HFFc6 (cell line): Measurements from ENCODE around the gene GCK. TPM values are rescaled to one million over a fixed set of nuclear protein-coding genes. Genes with fewer than 3 reads are reported as not detected.

Experiments used
- DNase-seq: peaks from one replicate; pipeline ENCODE4 v3.0.0-alpha.2; 2018
- H3K27ac Mint-ChIP-seq: 2 replicates; pipeline ENCODE4 v1.8.0; 2020; ENCODE audit warnings: mild to moderate bottlenecking, mixed read lengths
- H3K27me3 Mint-ChIP-seq: 2 replicates; pipeline ENCODE4 v1.8.0; 2021; ENCODE audit warnings: mild to moderate bottlenecking, moderate library complexity, mixed read lengths; ENCODE audit not compliant: insufficient read depth
- H3K36me3 Mint-ChIP-seq: 2 replicates; pipeline ENCODE4 v1.8.0; 2021; ENCODE audit warnings: low read depth, mixed read lengths
- H3K4me1 Mint-ChIP-seq: 2 replicates; pipeline ENCODE4 v1.8.0; 2020; ENCODE audit warnings: low read depth, mixed read lengths
- H3K4me3 Mint-ChIP-seq: 2 replicates; pipeline ENCODE4 v1.8.0; 2020; ENCODE audit warnings: mild to moderate bottlenecking, moderate library complexity, mixed read lengths
- H3K9me3 Mint-ChIP-seq: 2 replicates; pipeline ENCODE4 v1.8.0; 2020; ENCODE audit warnings: mild to moderate bottlenecking, mixed read lengths
- CTCF ChIP-seq: fragments of 200-600 bp; sonication (generic); IDR thresholded peaks from 2 replicates; pipeline ENCODE4 v1.5.0; 2021; ENCODE audit warnings: antibody characterized with exemption, mild to moderate bottlenecking
- total RNA-seq, 6 experiments: library from RNA; stranded (reverse); fragmentation: NEBNext Ultra II Directional; extraction: Animal tissue kit (Norgen Biotek cat#: 25700); gene quantifications; 2 replicates in 1 of 6; 3 replicates in 5 of 6; pipeline ENCODE4 v1.2.3, GENCODE V29; 2021

Gene GCK
- total RNA-seq, 6 experiments from 2014 or later: 0.11 to 0.26 (median 0.17) TPM; not detected in 2

GRCh38 chr7:44116789-44117666 lies 72.2 kb downstream of the GCK start:
- no peak overlapping the region for H3K27ac Mint-ChIP-seq
- peaks cover 29% of the 10 kb centered on the region for H3K4me1 Mint-ChIP-seq
- no peak overlapping the region for H3K4me3 Mint-ChIP-seq
- no peak for DNase-seq
- no peaks in the 10 kb centered on the region for H3K9me3 Mint-ChIP-seq
- no peak for TF ChIP-seq CTCF
- H3K27me3 Mint-ChIP-seq: peaks cover 7% of the 10 kb centered on the region
- H3K36me3 Mint-ChIP-seq: peaks cover 33% of the 10 kb centered on the region

GRCh38 chr7:44116087-44116788 lies 73.0 kb downstream of the GCK start:
- no peaks in the 10 kb centered on the region for H3K9me3 Mint-ChIP-seq
- TF ChIP-seq CTCF: no peak
- no peak overlapping the region for H3K27ac Mint-ChIP-seq
- H3K36me3 Mint-ChIP-seq: peaks cover 33% of the 10 kb centered on the region
- H3K4me3 Mint-ChIP-seq: no peak overlapping the region
- peaks cover 27% of the 10 kb centered on the region for H3K4me1 Mint-ChIP-seq
- peaks cover 7% of the 10 kb centered on the region for H3K27me3 Mint-ChIP-seq
- no peak for DNase-seq

- H3K27ac Mint-ChIP-seq: no peak overlapping the region
- no peak overlapping the region for H3K4me3 Mint-ChIP-seq
- peaks cover 7% of the 10 kb centered on the region for H3K27me3 Mint-ChIP-seq
- no peak for DNase-seq
- peaks cover 12% of the 10 kb centered on the region; the same call in 1 of the 2 replicates for H3K4me1 Mint-ChIP-seq
- no peaks in the 10 kb centered on the region for H3K9me3 Mint-ChIP-seq
- no peak for TF ChIP-seq CTCF
- H3K36me3 Mint-ChIP-seq: peaks cover 19% of the 10 kb centered on the region
Measured at GRCh38 chr7:44114586-44115310, 74.5 kb downstream of the GCK start.

- peaks cover 5% of the 10 kb centered on the region; the same call in 1 of the 2 replicates for H3K4me1 Mint-ChIP-seq
- DNase-seq: no peak
- H3K27me3 Mint-ChIP-seq: peaks cover 7% of the 10 kb centered on the region
- H3K27ac Mint-ChIP-seq: no peak overlapping the region
- H3K9me3 Mint-ChIP-seq: no peaks in the 10 kb centered on the region
- no peak overlapping the region for H3K4me3 Mint-ChIP-seq
- no peak for TF ChIP-seq CTCF
- H3K36me3 Mint-ChIP-seq: peaks cover 15% of the 10 kb centered on the region
Measured at GRCh38 chr7:44113764-44114354, 75.4 kb downstream of the GCK start.
